SK-N-SH treated with all-trans-retinoic acid at 6 μM for 48 hours (cell line): ENCODE data around the gene DYNLT2.

Source experiments
- ATAC-seq: fragments of 200-7000 bp; cut with Tn5 transposase; 3 replicates; pipeline ENCODE4 v1.9.1; 2020; ENCODE audit warnings: mild to moderate bottlenecking, moderate library complexity
- ARNTL ChIP-seq: fragments of 450-650 bp; formaldehyde crosslinking; IDR thresholded peaks from 2 replicates; pipeline ENCODE4 v1.5.0; 2020; ENCODE audit warnings: low read depth, mild to moderate bottlenecking, moderate library complexity, borderline replicate concordance
- BACH2 ChIP-seq: fragments of 250-450 bp; sonication (Bioruptor Pico); IDR thresholded peaks from 2 replicates; pipeline ENCODE4 v1.9.0; 2021; ENCODE audit warnings: mild to moderate bottlenecking, borderline replicate concordance
- CREB5 ChIP-seq: fragments of 250-450 bp; sonication (Bioruptor Pico); IDR thresholded peaks from 2 replicates; pipeline ENCODE4 v1.5.1; 2020; ENCODE audit warnings: low read depth, mild to moderate bottlenecking, moderate library complexity
- CSDC2 ChIP-seq: fragments of 250-450 bp; sonication (Bioruptor Pico); IDR thresholded peaks from 2 replicates; pipeline ENCODE4 v1.5.0; 2020; ENCODE audit warnings: mild to moderate bottlenecking, moderate library complexity
- CSRNP3 ChIP-seq: fragments of 250-450 bp; sonication (Bioruptor Pico); IDR thresholded peaks from 2 replicates; pipeline ENCODE4 v1.5.1; 2021; ENCODE audit warnings: mild to moderate bottlenecking, moderate library complexity
- GLIS3 ChIP-seq: fragments of 250-450 bp; sonication (Bioruptor Pico); IDR thresholded peaks from 2 replicates; pipeline ENCODE4 v1.5.0; 2020; ENCODE audit warnings: mild to moderate bottlenecking, moderate library complexity
- ISL1 ChIP-seq: fragments of 250-450 bp; sonication (Bioruptor Pico); IDR thresholded peaks from 2 replicates; pipeline ENCODE4 v2.1.2; 2022; ENCODE audit warnings: mild to moderate bottlenecking, moderate library complexity
- OSR1 ChIP-seq: fragments of 250-450 bp; sonication (Bioruptor Pico); IDR thresholded peaks from 2 replicates; pipeline ENCODE4 v1.8.0; 2022; ENCODE audit warnings: moderate library complexity, mild to moderate bottlenecking, inconsistent platforms
- PATZ1 ChIP-seq: fragments of 250-450 bp; sonication (Bioruptor Pico); IDR thresholded peaks from 2 replicates; pipeline ENCODE4 v1.8.0; 2020; ENCODE audit warnings: mild to moderate bottlenecking, moderate library complexity, borderline replicate concordance
- POU6F1 ChIP-seq: fragments of 250-450 bp; sonication (Bioruptor Pico); IDR thresholded peaks from 2 replicates; pipeline ENCODE4 v1.8.0; 2021; ENCODE audit warnings: low read depth, mild to moderate bottlenecking, moderate library complexity, borderline replicate concordance
- RARB ChIP-seq: fragments of 250-450 bp; sonication (Bioruptor Pico); IDR thresholded peaks from 2 replicates; pipeline ENCODE4 v1.8.0; 2021; ENCODE audit warnings: mild to moderate bottlenecking, moderate library complexity
- SNAI2 ChIP-seq: fragments of 250-450 bp; sonication (Bioruptor Pico); IDR thresholded peaks from 2 replicates; pipeline ENCODE4 v1.5.0; 2020; ENCODE audit warnings: mild to moderate bottlenecking, moderate library complexity
- TCF4 ChIP-seq: fragments of 250-450 bp; sonication (Bioruptor Pico); IDR thresholded peaks from 2 replicates; pipeline ENCODE4 v1.8.0; 2021; ENCODE audit warnings: mild to moderate bottlenecking, moderate library complexity, borderline replicate concordance
- TOX ChIP-seq: fragments of 250-450 bp; sonication (Bioruptor Pico); IDR thresholded peaks from 2 replicates; pipeline ENCODE4 v1.8.0; 2021; ENCODE audit warnings: mild to moderate bottlenecking, moderate library complexity, borderline replicate concordance
- TSHZ2 ChIP-seq: fragments of 250-450 bp; sonication (Bioruptor Pico); IDR thresholded peaks from 2 replicates; pipeline ENCODE4 v1.5.0; 2020; ENCODE audit warnings: mild to moderate bottlenecking, moderate library complexity
- ZFP3 ChIP-seq: fragments of 250-450 bp; sonication (Bioruptor Pico); IDR thresholded peaks from 2 replicates; pipeline ENCODE4 v1.5.0; 2020; ENCODE audit warnings: mild to moderate bottlenecking, moderate library complexity
- ZFP30 ChIP-seq: fragments of 450-650 bp; formaldehyde crosslinking; IDR thresholded peaks from 2 replicates; pipeline ENCODE4 v1.5.0; 2022; ENCODE audit warnings: mild to moderate bottlenecking, moderate library complexity
- ZNF565 ChIP-seq: fragments of 450-650 bp; formaldehyde crosslinking; conservative IDR thresholded peaks from 2 replicates; pipeline ENCODE4 v1.5.0; 2020; ENCODE audit warnings: low read depth, mild to moderate bottlenecking, moderate library complexity
- ZNF70 ChIP-seq: fragments of 450-650 bp; formaldehyde crosslinking; IDR thresholded peaks from 2 replicates; pipeline ENCODE4 v1.5.0; 2020; ENCODE audit warnings: mild to moderate bottlenecking, moderate library complexity
- ZNF8 ChIP-seq: fragments of 450-650 bp; formaldehyde crosslinking; IDR thresholded peaks from 2 replicates; pipeline ENCODE4 v1.5.0; 2020; ENCODE audit warnings: mild to moderate bottlenecking, moderate library complexity

Gene DYNLT2

GRCh38 chr6:169710009-169710408, 41.4 kb downstream of the DYNLT2 start (continued):
- TF ChIP-seq ARNTL (CRISPR knock-in tag) = no peak
- no peak for TF ChIP-seq TSHZ2 (CRISPR knock-in tag)
- no peak for TF ChIP-seq OSR1 (CRISPR knock-in tag)
- TF ChIP-seq SNAI2 (CRISPR knock-in tag) = no peak
- TF ChIP-seq, all 23 proteins: peak for 0

GRCh38 chr6:169709293-169709692, 42.1 kb downstream of the DYNLT2 start:
- no peak for ATAC-seq
- no peak for TF ChIP-seq ZNF8 (CRISPR knock-in tag)

- no peak; the same call in 2 of the 3 replicates for ATAC-seq
- TF ChIP-seq SNAI2 (CRISPR knock-in tag) = no peak
- no peak for TF ChIP-seq ZFP30
- no peak for TF ChIP-seq CSRNP3 (CRISPR knock-in tag)
- TF ChIP-seq CSDC2 = no peak
- TF ChIP-seq PATZ1 (CRISPR knock-in tag) = no peak
- TF ChIP-seq BACH2 (CRISPR knock-in tag) = no peak
- no peak for TF ChIP-seq TCF4 (CRISPR knock-in tag)
- TF ChIP-seq ARNTL (CRISPR knock-in tag) = no peak
- TF ChIP-seq ZNF8 (CRISPR knock-in tag) = no peak
- no peak for TF ChIP-seq CREB5 (CRISPR knock-in tag)
- no peak for TF ChIP-seq TSHZ2 (CRISPR knock-in tag)
- no peak for TF ChIP-seq OSR1 (CRISPR knock-in tag)
- no peak for TF ChIP-seq GLIS3 (CRISPR knock-in tag)
- no peak for TF ChIP-seq TOX (CRISPR knock-in tag)
- TF ChIP-seq POU6F1 (CRISPR knock-in tag) = no peak
- no peak for TF ChIP-seq ISL1 (CRISPR knock-in tag)
- TF ChIP-seq ZFP3 (CRISPR knock-in tag) = no peak
- no peak for TF ChIP-seq ZNF70 (CRISPR knock-in tag)
- no peak for TF ChIP-seq RARB (CRISPR knock-in tag)
- TF ChIP-seq ZNF565 (CRISPR knock-in tag) = no peak
- TF ChIP-seq, all 23 proteins: peak for 0
Observed at GRCh38 chr6:169707772-169708171, 43.6 kb downstream of the DYNLT2 start.
